ENCODE data around the gene IDH1.

DNA sequence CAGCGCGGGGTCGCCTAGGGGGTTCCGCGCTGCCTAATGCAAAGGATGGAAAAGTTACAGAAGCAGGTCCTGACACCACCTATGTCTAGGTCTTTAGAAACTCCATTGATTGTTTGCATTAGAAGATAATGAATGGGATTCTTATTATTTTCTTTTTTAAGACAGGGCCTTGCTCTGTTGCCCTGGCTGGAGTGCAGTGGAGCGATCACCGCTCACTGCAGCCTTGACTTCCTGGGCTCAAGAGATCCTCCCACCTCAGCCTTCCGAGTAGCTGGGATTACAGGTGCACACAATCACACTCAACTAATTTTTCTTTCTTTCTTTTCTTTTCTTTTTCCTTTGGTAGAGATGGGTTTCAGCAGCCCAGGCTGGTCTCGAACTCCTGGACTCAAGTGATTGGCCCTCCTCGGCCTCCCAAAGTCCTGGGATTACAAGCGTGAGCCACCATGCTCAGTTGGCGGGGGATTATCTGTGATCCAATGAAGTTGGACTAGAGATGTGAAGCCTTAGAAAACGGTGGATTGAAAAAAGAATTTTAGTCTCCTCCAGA is 761 bp upstream of the IDH1 start:
- no peak for TF ChIP-seq POLR2A (IDR thresholded peaks at IDR 0.05)
- TF ChIP-seq CTCF (IDR thresholded peaks at IDR 0.05) = no peak

Measured in testis (tissue), 2 donors.